OCI-LY7 (cell line): Measurements from ENCODE around the gene CSF1.

Experiments
- CTCF ChIP-seq: fragments of 200-600 bp; sonication (generic); conservative IDR thresholded peaks from 2 replicates; pipeline ENCODE4 v1.5.1; 2014; ENCODE audit warnings: mild to moderate bottlenecking, antibody characterized with exemption, low read length, moderate library complexity, mixed read lengths
- EZH2phosphoT487 ChIP-seq: fragments of 200-600 bp; sonication (generic); IDR thresholded peaks from 2 replicates; pipeline ENCODE4 v1.6.1; 2018; ENCODE audit warnings: low read depth, borderline replicate concordance, mild to moderate bottlenecking, mixed run types, antibody characterized with exemption, low read length, moderate library complexity, mixed read lengths

GRCh38 chr1:109923946-109924275 lies 13.3 kb downstream of the CSF1 start:
- no peak for TF ChIP-seq CTCF
- no peak for TF ChIP-seq EZH2phosphoT487
